ENCODE measurements around the gene TAS2R41. TPM values are rescaled to one million over a fixed set of nuclear protein-coding genes. Genes with fewer than 3 reads are reported as not detected.

Gene TAS2R41
- total RNA-seq (2022; extraction: Qiagen RNA extraction; ENCODE audit: low read depth), result not detected in 5 replicates

GRCh38 chr7:143477501-143478150 is at the start of gene TAS2R41:
Gene TAS2R41 (plus strand): TSS chr7:143477873. CDS start chr7:143477873, 0 bp downstream.

GRCh38 chr7:143443153-143443552 is 34.5 kb upstream of the TAS2R41 start, which contains the start of gene TAS2R60:
Gene TAS2R60 (plus strand): TSS chr7:143443453. CDS start chr7:143443453, 0 bp downstream.

Other genes with a start within 250 kb of the TAS2R41 start
- 109 to 119 TPM (median 117 TPM) in 5 replicates for gene GSTK1, start 214.4 kb upstream of the TAS2R41 start, total RNA-seq (2022; extraction: Qiagen RNA extraction; ENCODE audit: low read depth)
- 0.69 to 1.9 TPM (median 1.2 TPM) in 5 replicates for gene TMEM139, start 192.9 kb upstream of the TAS2R41 start, total RNA-seq (2022; extraction: Qiagen RNA extraction; ENCODE audit: low read depth)
- 18.3 to 23.0 TPM (median 19.6 TPM) in 5 replicates for gene CASP2, start 189.5 kb upstream of the TAS2R41 start, total RNA-seq (2022; extraction: Qiagen RNA extraction; ENCODE audit: low read depth)
- 0.03 to 0.08 TPM (median 0.03 TPM) in 3 of 5 replicates, not detected in the others for gene CLCN1, start 161.8 kb upstream of the TAS2R41 start, total RNA-seq (2022; extraction: Qiagen RNA extraction; ENCODE audit: low read depth)
- gene FAM131B, start 115.2 kb upstream of the TAS2R41 start, total RNA-seq (2022; extraction: Qiagen RNA extraction; ENCODE audit: low read depth), result 0.27 to 0.65 TPM (median 0.40 TPM) in 5 replicates
- 151 to 199 TPM (median 194 TPM) in 5 replicates for gene ZYX, start 96.5 kb upstream of the TAS2R41 start, total RNA-seq (2022; extraction: Qiagen RNA extraction; ENCODE audit: low read depth)
- gene EPHA1, start 69.0 kb upstream of the TAS2R41 start, total RNA-seq (2022; extraction: Qiagen RNA extraction; ENCODE audit: low read depth), result 0.15 to 0.29 TPM in 2 of 5 replicates, not detected in the others
- not detected in 5 replicates for gene TAS2R60, start 34.4 kb upstream of the TAS2R41 start, total RNA-seq (2022; extraction: Qiagen RNA extraction; ENCODE audit: low read depth)
- not detected in 5 replicates for gene CTAGE15, start 93.9 kb downstream of the TAS2R41 start, total RNA-seq (2022; extraction: Qiagen RNA extraction; ENCODE audit: low read depth)
- 0.61 to 1.1 TPM (median 0.81 TPM) in 5 replicates for gene TCAF2, start 143.1 kb downstream of the TAS2R41 start, total RNA-seq (2022; extraction: Qiagen RNA extraction; ENCODE audit: low read depth)

All from A549 treated with GW870086 at 1 μM for 4 hours (cell line).